CD4-positive, alpha-beta T cell treated with Interleukin-10 for 1 hour (primary cell): ENCODE data around the gene PICK1.

ENCODE experiments used
- DNase-seq: peaks from one replicate; pipeline ENCODE4 v3.0.0-alpha.2; 2020

PICK1 gene

GRCh38 chr22:38122616-38123015 is 65.4 kb downstream of the PICK1 start:
- no peak for DNase-seq

GRCh38 chr22:38124236-38124974 is 67.2 kb downstream of the PICK1 start:
- DNase-seq, result no peak

- no peak for DNase-seq
Measured at GRCh38 chr22:38125038-38125610, 67.9 kb downstream of the PICK1 start.
